HG03565 (cell line): Measurements from ENCODE around the gene MAP3K14.
"Not testable (repeated sequence)": the region's sequence is repeated elsewhere in the genome, so short reads cannot be mapped to it uniquely, and the experiment has no call there.

Experiments
- ATAC-seq: cut with Tn5 transposase; IDR thresholded peaks from one replicate; pipeline ENCODE4 v1.9.1; 2021; ENCODE audit warnings: mild to moderate bottlenecking, moderate library complexity; ENCODE audit not compliant: unreplicated experiment

MAP3K14 gene

DNA sequence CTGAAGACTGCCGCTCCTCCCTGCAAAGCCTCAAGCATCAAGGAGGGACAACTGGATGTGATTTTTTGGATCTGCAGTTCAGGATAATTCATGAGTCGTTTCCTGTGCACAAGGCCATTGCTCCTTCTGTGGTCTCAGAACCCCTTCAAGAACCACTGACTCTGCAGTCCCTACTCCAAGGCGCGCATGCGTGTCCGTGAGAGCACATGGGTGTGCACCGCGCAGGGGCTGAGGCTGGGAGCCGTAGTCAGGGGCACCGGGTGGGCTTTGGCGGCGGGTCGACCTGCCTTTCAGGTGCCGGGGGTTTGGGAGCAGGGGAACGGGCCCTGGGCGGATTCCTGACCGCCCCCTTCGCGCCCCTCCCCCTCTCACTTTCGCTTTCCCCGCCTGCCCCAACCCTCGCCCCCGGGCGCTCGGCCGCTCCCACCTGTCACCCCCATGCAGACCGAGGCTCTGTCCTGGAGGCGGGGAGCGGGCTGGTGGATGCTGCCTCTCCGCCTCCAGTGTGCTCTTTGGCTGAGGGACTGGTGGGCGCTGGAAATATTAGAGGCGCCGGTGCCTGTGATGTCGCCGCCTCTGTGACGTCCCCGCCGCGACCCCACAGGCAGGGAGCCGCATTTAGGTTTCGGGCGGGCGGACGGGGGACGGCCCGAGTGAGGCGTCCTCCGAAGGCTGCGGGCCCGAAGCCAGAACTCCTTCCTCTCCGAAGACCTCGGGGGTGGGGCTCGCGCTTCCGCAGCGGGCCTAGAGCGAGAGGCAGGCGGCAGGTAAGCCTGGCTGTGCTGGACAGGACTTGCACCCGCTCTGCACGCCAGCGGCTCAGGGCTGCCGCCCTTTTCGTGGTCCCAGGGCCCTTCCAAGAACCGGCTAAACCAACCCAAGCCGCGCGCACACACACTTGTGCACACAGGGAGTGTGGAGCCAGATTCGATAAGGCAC, 55.0 kb downstream of the MAP3K14 start, which contains the start of gene SPATA32:
Gene SPATA32 (minus strand): TSS at position 518 of the 939 bp plus-strand sequence. CDS start 78 bp downstream, at position 440.
- ATAC-seq, result no peak

DNA sequence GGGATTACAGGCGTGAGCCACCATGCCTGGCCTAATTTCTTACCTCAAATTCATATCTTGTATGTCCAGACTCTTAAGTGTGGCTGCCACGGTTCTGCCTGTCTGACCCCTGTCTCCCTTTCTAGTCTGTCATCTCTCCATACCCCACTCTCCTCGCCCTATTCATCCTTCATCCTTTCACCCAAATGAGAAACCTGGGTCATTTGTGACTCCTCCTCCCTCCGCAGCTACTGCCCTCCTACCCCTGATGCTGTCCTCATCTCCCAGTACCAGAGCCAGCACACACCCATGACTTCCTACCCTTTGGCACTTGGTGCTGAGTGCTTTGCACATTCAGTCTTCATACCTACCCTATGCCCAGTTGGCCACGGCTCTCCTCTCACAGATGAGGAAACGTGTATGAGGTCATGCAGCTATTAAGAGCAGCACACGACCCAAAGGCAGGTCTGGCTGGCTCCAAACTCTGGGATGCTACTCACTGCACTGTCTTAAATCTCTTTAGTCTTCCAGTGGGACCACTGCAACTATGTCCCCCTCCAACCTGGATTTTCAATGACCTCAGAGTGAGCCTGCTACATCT, 56.5 kb downstream of the MAP3K14 start:
- ATAC-seq, result no peak

DNA sequence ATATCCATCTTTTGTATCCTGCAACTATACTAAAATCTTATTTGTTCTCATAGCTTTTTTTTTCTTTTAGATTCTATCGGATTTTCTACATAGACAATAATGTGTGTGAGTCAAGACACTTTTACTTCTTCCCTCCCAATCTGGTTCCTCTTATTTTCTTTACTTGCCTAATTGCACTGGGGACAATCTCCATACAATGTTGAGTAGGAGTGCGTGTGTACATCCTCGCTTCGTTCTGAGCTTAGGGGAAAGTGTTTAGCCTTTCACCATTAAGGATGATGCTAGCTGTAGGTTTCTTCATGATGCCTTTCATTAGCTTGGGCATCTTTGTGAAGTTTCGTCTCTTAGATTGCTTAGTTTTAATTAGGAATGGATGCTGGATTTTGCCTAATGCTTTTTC, 57.8 kb downstream of the MAP3K14 start:
- ATAC-seq, result no peak

- no peak for ATAC-seq
Measured at GRCh38 chr17:45257115-45257514, 59.7 kb downstream of the MAP3K14 start.

DNA sequence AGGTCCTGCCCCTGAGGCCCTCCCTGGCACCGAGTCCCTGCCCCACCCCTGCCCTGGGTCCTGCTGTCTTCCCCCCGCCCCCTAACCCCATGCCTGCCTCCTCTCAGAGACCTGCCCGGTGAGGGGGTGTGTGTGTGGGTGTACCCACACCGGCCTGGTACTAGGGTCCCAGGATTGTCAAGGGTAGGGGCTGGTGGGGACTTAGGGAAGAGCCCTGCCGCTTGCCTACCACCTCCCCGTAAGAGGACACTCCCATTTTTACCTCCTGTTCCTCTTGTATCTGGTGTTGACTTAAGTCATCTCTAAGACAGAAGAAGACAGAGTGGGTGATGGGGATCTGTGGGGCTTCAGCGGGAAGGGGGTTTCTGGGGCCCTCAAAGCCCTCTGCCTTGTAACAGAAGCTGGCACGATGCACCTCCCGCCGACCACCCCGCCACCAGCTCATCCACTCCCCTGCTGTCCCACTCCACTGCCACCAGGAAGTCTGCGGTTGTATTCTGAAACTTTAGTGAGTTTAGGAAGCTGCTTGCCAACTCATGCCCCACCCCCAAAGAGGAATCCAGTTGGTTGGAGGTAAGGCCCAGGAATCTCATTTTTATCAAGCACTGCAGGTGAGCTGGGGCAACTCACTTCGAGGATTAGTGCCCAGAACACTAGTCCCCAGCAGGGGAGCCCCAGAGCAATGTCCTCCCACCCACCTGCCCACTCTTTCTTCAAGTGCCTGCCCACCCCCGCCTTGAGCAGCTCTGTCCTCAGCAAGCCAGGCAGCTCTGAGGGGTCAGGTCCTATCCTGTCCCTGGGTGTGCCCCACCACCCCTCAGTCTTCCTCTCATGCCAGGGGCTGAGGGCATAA, 60.5 kb downstream of the MAP3K14 start:
- ATAC-seq, result no peak

- no peak for ATAC-seq
Measured at GRCh38 chr17:45255358-45255757, 61.5 kb downstream of the MAP3K14 start.

DNA sequence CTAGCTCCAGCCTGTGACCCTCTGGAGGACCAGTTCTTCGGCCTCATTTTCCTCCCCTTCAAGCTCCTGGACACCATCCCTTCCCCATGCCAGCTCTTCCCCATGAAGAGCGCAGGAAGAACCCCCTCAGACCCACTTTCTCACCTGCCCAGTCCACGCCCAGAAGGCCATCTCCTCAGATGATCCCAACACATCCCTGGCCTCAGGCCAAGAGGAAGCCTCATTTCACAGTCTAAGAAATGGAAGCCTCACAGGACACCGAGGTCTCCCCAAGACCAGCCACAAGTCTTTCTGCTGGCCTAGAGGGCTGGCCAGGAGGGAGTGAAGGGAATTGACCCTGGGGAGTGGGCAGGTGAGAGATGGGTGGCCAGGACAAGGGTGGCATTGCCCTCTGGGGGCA, 62.9 kb downstream of the MAP3K14 start:
- no peak for ATAC-seq

DNA sequence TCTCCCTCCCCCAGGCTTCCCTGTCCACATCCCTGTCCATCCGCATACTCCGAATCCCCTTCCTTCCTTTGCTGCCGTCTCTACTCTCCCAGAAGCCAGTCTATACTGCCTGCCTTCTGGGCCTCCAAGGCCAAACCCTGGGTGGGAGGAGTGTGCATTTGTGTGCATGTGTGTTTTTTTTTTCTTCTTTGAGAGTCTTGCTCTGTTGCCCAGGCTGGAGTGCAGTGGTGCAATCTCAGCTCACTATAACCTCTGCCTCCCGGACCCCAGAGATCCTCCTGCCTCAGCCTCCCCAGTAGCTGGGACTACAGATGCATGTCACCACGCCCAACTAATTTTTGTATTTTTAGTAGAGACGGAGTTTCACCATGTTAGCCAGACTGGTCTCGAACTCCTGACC, 63.6 kb downstream of the MAP3K14 start:
- not testable (repeated sequence) for ATAC-seq

DNA sequence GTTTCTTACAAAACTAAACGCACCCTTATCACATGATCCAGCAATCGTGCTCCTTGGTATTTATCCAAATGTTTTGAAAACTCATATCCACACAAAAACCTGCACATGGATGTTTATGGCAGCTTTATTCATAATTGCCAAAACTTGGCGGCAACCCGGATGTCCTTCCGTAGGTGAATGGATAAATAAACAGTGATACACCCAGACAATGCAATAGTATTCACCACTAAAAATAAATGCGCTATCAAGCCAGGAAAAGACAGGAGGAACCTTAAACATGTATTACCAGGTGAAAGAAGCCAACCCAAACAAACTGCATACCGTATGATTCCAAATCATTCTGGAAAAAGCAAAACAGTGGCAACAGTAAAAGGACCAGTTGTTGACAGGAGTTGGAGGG, 64.9 kb downstream of the MAP3K14 start:
- ATAC-seq, result no peak

DNA sequence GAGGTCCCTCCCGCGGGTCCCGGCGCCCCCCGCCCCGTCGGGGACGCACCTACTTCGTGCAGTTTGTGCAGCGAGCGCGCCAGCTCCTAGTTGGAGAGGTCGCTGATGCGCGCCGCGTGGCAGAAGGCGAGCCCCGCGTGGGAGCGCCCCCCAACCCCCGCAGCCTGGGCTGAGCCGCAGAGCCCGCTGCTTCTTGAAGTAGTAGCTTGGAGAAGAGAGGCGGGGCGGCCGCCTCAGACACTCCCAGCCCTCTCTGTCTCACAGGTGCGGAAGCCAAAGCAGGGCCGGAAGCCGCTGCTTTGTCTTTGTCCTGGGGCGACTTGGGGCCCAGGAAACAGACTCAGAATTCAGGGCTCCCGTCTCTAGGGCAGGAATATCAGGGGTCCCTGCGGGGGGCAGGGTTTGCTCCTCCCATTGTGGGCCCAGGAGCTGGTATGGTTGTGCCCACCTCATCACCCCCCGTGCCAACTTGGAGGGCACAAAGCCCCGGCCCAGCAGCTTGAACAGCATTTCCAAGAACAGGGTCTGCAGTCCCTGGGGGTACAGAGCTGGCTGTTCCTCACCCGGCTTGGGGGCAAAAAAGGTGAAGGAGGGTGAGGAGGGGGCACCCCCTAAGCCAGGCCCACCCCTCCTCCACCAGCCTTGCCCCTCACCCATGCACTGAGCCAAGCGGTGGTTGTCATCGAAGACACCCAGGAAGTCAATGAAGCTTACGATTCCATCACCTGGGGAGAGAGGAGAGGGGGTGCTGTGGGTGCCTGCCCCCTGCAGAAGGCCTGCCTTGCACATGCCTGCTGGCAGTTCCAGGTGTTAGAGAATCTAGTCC, 68.5 kb downstream of the MAP3K14 start:
- peak; percentile 42 for ATAC-seq

DNA sequence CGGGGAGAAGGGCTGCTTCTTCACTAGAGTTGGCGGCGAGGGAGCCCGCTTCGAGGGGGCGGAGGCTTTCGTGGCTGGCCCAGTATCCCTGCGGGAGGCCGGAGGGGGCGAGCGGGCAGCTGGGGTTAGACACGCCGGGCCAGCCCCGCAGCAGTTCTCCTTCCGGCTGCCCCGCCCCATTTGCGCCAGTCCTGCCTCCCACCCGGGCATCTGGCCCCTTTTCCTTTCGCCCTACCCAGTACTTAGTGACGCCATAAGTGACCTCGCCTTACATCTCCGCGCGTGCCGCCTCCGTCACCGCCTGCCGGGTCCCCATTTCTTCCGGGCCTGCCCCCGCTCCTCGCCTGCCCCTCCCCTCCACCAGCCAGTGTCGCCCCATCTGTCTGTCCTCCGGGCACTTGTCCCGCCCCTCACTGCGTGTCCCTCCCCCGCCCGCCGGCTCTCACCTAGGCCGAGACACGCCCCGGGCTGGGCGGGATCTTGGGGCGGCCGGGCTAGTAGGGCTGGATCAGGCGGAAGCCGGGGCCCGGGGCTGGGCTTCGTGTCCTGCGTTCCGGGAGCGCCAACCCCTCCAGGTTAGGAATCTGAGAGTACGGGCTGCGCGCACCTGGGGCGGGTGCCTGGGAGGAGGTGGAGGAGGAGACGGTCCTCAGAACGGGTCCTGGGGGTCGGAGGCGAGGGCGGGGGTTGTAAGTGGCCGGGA, 69.2 kb downstream of the MAP3K14 start:
- peak; percentile 39 for ATAC-seq

DNA sequence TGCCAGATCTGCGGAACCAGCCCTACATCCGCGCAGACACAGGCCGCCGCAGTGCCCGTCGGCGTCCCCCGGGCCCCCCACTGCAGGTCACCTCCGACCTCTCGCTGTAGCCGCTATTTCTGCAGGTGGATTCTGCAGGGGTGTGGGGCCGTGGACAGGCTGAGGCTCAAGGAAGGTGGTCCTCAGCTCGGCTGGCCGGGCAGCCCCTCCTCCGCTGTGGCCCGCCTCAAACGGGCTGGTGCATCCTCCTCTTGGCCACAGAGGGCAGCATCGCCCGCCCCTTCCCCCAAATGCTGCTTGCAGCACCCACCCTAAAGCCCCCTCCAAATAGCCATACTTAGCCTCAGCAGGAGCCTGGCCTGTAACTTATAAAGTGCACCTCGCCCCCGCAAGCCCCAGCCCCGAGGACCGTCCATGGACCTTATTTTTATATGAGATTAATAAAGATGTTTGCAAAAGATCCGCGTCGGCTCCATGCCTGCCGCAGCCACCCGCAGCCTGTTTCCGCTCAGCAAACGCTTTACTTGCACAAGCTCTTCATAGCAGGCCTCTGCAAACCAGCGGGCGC, 69.9 kb downstream of the MAP3K14 start:
- no peak for ATAC-seq

- no peak for ATAC-seq
Measured at GRCh38 chr17:45246338-45246737, 70.5 kb downstream of the MAP3K14 start.

DNA sequence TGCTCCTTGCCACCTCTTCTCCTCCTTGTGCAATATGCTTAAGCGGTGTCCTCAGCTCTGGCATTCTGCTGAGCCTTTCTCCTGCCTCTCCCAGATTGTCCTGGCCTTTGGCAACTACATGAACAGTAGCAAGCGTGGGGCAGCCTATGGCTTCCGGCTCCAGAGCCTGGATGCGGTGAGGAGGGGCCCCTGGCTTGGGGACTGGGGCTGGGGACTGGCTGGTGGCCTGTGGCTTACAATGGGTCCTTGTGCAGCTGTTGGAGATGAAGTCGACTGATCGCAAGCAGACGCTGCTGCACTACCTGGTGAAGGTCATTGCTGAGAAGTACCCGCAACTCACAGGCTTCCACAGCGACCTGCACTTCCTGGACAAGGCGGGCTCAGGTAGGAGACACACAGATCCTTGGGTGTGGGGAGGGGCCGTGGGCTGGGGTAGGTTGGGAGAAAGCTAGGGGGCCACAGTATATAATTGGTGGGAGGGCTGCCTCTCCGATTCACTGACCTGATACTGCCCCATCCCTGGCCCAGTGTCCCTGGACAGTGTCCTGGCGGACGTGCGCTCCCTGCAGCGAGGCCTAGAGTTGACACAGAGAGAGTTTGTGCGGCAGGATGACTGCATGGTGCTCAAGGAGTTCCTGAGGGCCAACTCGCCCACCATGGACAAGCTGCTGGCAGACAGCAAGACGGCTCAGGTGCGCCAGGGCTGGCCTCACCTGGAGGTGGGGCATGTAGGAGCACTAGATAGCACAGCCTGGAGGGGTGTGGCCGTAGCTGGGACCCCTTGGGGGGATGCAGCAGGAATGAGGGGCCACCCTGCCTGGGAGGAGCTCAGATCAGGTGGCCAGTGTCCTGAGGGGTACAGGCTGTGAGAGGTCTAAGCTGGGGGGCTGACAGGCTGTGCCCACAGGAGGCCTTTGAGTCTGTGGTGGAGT, 71.8 kb downstream of the MAP3K14 start:
- ATAC-seq, result no peak

DNA sequence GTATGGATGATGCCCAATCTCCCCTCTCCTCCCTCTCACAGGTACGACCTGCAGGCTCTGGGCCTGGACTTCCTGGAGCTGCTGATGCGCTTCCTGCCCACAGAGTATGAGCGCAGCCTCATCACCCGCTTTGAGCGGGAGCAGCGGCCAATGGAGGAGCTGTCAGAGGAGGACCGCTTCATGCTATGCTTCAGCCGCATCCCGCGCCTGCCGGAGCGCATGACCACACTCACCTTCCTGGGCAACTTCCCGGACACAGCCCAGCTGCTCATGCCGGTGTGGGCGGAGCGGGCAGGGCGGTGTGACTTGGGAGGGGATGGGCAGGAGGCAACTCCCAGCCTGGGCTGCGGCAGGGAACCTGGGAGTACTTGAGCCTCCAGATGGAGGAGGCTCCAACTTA, 73.1 kb downstream of the MAP3K14 start:
- no peak for ATAC-seq

DNA sequence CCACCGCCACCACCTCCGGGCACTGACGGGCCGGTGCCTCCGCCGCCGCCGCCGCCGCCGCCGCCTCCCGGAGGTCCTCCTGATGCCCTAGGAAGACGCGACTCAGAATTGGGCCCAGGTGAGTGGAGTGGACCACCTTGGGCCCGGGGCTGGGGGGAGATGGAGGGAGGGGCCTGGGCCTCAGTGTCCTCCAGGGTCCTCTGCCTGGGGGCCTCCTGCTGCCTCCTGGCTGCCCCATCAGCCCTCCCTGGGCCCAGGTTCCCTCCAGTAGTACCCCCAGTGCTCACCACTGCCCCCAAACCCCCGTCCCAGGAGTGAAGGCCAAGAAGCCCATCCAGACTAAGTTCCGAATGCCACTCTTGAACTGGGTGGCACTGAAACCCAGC, 74.8 kb downstream of the MAP3K14 start:
- ATAC-seq, result no peak

DNA sequence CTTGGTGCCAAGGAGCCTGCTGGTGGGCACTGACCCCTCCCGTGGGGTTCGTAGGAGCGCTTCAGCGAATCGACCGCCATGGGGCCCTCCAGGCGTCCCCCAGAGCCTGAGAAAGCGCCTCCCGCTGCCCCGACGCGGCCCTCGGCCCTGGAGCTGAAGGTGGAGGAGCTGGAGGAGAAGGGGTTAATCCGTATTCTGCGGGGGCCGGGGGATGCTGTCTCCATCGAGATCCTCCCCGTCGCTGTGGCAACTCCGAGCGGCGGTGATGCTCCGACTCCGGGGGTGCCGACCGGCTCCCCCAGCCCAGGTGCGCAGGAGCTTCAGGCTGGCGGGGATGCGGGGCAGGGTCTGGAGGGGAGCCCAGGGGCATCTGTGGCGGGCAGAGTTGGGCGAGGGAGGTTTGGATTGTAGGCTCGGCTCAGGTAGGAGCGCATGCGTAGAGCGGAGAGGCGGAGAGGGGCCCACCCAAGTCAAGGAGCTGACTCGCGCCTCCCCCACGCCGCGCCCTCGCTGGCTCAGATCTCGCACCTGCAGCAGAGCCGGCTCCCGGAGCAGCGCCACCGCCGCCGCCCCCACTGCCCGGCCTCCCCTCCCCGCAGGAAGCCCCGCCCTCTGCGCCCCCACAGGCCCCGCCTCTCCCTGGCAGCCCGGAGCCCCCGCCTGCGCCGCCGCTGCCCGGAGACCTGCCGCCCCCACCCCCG, 75.3 kb downstream of the MAP3K14 start:
- ATAC-seq, result no peak

DNA sequence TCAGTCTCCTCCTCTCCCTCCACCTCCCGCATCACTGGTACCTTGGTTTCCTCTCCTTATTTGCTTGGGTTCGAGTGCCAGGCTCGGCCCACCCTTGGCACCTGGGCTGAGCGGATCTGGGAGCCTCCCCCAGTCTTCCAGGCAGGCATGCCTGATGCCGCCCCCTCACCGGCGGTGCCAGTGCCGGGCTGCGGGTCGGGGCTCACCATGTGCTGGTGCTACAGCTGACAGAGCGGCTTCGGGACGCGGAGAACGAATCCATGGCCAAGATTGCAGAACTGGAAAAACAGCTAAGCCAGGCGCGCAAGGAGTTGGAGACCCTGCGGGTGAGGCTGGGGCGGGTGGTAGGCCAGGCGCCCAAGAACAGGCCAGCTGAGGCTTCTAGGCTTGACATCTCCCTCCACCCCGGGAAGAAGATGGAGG, 75.9 kb downstream of the MAP3K14 start:
- no peak for ATAC-seq
